ENCODE data around the gene GC. TPM values are rescaled to one million over a fixed set of nuclear protein-coding genes. Genes with fewer than 3 reads are reported as not detected.
"Not testable (repeated sequence)": the region's sequence is repeated elsewhere in the genome, so short reads cannot be mapped to it uniquely, and the experiment has no call there.

The GC gene
- total RNA-seq, 1 experiment from 2014 or later, result not detected

DNA sequence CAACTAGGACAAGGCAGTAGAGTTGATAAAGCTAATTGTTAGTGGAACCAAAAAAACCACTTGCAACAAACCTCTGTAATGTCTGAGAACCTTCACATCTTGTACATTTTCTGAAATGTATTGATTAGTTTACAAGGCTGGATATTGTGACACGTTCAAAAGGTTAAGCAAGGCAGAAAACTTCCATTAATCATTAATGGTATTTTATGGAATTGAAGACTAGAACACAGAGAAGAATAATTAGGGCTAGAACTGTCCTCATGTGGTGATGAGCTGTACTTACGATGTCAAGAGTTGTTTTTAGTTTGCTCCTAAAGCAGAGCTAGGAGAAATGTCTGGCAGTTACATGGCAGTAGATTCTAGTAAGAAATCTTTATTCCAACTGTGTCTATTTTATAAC lies 12.3 kb downstream of the GC start:
- DNase-seq (ENCODE audit: low spot score), result no peak
- in situ Hi-C loops (cut with HindIII; ENCODE audit: low sequenced_read_pairs), result no loop called here

DNA sequence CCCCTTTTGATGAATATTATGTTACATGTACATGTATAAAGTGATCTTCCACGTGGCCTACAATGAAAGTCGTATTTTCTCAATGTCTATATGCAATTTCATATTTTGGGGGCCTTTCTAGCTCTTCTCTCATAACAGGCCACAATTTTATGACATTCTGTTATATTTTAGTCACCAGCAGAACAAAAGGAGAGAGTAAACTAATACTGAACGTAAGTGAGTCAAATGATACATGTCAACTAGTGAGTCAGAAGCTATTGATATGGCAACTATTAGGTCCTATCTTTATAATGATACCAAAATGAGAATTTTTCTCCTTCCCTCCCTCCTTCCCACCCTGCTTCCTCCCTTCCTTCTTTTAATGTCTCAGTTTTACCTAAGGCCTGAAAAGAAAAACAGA lies 14.4 kb downstream of the GC start:
- in situ Hi-C loops (cut with HindIII; ENCODE audit: low sequenced_read_pairs), result no loop called here
- no peak for DNase-seq (ENCODE audit: low spot score)

DNA sequence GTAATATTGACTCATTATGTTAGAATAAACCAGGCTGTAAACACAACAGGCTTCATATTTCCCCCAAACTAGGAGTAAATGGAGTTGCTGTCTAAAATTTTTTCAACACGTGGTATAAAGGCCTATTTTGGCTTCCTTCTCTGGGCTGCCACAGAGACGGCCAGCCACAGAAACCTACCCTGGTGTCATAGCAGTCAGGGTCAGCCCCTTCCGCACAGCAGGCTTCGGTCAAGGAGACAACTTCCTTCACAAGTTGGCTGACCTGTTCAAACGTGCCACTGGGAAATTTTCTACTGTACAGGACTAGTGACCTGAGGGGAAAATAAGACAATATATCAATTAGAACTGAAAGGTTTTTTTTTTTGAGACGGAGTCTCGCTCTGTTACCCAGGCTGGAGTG lies 15.8 kb downstream of the GC start:
- in situ Hi-C loops (cut with HindIII; ENCODE audit: low sequenced_read_pairs), result no loop called here
- DNase-seq (ENCODE audit: low spot score), result no peak

DNA sequence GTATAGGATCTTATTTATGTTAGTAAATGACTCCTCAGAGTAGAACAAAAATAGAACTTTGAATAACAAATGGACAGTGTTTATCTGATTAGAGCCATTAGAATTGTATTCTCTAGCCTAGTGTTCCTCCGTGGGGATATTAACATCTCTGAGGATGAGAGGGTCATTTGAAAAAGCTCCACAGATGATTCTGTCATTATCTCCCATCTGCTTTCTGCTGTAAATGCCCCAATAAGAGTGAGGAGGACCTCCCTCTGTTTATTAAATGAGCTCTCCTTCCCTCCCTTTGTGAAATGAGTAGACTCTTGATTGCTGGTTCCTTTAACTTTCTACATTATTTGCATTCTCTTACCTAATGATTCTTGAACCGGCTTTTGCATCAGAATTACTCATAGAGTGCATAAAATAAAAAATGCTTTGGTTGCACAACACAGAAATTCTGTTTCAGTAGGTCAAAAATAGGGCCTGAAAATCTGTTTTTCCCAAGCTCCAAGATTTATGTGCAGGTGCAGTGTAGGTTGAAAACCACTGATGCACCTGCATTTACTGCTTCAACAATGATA lies 18.0 kb downstream of the GC start:
- in situ Hi-C loops (cut with HindIII; ENCODE audit: low sequenced_read_pairs), result no loop called here
- no peak for DNase-seq (ENCODE audit: low spot score)

DNA sequence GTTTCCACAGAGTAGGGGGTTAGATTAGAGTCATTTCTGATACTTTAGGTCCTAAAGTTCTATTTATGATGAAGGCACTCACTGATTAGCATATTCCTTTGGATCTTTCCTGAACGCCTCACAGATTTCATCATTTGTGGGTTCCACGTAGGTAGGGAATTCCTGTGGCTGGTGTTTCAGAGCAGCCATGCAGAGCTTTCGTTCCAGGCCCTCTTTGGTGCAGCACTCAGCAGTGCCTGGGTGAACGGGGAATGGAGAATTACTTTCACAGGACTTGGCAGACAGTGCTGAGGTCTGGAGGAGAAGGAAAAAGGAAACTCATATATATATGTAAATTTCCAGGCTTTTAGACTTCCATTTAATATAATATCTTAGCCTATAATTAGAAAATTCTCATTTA lies 18.5 kb downstream of the GC start:
- in situ Hi-C loops (cut with HindIII; ENCODE audit: low sequenced_read_pairs), result no loop called here
- DNase-seq (ENCODE audit: low spot score), result no peak

DNA sequence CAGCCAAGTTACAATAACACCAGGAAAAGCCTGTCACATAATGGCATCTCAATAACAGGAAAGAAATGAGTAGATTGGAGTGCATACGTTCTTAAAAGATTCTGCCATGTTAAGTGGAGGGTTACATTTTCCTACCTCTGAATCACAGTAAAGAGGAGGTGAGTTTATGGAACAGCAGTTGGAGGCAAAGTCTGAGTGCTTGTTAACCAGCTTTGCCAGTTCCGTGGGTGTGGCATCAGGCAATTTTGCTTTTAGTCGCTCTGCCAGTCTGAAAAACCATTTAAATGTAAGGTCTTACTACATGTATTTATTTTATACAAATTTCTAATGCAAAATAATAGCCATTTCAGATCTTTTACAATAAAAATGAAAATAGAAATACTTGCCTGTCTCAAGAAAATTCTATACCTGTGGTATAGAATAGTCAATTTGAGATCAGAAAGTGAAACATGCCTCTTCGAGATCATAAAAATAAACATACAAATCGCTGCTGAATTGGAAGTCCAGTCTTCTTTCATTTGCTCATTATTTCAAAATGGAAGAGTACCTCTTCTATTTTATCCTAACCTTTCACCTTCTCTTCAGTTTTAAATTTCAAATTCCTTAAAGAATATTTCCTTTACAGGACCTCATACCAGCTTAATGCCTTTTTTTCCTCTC lies 31.4 kb downstream of the GC start:
- in situ Hi-C loops (cut with HindIII; ENCODE audit: low sequenced_read_pairs), result no loop called here
- DNase-seq (ENCODE audit: low spot score), result no peak

DNA sequence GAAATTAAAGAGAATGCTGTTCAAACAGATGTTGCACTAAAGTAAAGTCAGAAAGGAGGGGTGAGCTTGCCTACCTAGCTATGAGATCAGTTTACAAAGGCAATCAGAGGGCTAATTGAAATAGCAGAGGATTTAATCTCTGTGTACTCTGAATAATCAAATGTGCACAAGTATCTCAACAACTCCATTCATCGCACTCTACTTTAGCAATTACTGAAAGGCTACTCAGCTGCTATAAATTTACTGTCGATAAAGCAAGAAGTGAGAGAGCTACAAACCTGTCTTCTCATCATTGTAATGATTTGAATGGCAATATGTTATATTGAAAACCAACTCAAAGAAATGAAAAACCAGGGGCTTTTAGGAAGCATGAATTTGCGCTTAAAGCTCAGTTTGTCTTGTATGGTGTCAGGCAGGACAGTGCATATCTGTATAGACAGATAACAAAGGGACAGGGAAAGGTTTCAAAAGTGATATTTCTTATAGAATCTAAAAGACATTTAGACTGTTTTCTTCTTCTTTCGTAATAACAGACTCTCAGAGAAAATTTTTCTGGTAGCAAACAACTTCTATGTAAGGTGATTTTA lies 34.8 kb downstream of the GC start:
- in situ Hi-C loops (cut with HindIII; ENCODE audit: low sequenced_read_pairs), result no loop called here
- DNase-seq (ENCODE audit: low spot score), result no peak

DNA sequence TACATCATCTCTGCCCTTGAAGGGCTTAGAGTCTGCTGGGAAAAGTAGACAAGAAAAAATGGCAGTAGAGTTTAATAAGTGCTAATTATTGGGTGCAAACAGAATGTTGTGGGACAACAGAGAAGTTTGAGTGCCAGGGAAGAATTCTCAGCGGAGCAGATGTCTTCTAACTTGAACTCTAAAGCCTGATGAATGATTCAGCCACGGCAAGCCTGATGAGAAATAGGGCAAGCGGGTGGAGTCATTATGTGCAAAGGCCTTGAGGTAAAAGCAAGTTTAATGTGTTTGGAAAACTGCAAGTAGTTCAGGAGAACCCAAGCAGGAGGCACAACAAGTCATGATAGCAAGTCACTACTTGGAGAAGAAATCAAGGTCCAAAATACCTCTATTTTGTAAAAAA lies 37.5 kb downstream of the GC start:
- DNase-seq (ENCODE audit: low spot score), result no peak
- in situ Hi-C loops (cut with HindIII; ENCODE audit: low sequenced_read_pairs), result no loop called here

DNA sequence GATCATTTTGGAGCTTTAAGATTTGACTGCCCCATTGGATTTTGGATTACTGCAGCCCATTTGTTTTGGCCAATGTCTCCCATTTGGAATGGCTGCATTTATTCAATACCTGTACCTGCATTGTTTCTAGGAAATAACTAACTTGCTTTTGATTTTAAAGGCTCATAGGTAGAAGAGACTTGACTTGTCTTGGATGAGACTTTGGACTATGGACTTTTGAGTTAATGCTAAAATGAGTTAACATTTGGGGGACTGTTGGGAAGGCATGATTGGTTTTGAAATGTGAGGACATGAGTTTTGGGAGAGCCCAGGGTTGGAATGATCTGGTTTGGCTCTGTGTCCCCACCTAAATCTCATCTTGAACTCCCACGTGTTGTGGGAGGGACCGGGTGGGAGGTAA lies 45.1 kb downstream of the GC start:
- in situ Hi-C loops (cut with HindIII; ENCODE audit: low sequenced_read_pairs); DNase-seq (ENCODE audit: low spot score): not testable (repeated sequence)

DNA sequence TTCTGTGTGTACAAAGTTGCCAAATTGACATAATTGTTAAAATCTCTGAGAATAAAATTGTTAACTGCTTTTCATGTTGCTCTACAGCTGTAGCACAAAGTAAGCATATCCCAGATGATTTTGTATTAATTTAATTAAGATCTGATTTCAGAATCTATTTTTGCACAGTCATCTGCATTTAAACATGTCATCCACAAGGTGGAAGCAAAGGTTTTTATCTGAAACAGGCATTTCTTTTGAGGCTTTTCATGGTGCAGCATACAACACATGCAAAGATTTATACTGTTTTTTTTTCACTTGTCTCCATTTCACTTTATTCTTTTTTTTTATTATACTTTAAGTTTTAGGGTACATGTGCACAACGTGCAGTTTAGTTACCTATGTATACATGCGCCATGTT lies 51.2 kb downstream of the GC start:
- DNase-seq (ENCODE audit: low spot score), result no peak
- in situ Hi-C loops (cut with HindIII; ENCODE audit: low sequenced_read_pairs), result no loop called here

DNA sequence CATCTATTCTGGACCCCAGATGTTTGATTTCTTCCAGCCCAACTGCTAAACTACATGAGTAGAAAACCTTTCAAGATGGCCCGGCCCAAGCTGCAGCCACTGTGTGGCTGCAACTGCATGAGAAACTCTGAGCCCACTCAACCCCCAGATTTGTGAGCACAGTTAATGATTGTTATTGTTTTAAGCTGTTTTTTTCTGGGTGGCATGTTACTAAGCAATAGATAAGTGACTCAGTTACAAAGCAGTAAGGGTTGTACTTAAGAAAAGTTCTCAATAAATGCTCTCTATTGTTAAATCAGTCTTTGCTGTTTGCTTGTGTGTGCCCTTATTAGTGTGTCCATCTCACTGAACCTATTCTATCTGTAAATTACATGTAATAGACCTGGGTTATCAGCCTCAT lies 51.8 kb downstream of the GC start:
- DNase-seq (ENCODE audit: low spot score), result no peak
- in situ Hi-C loops (cut with HindIII; ENCODE audit: low sequenced_read_pairs), result no loop called here

DNA sequence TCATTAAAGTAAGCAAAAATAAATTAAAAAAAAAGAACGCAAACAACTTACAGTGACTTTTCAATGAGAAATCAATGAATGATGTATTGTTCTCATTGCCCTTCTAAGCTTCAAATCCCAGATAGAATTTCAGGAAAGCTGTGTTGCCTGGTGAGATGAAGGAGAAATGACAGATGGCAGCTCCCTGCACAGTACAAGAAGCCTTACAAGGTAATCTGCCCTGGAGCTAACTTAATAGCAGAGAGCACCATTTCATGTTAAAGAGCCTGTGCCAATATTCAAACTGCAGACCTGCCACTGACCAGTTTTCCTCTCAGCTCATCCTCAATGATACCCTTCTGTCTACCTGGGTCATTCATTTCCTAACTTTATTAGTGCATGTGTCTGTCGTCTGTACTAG lies 54.0 kb downstream of the GC start:
- in situ Hi-C loops (cut with HindIII; ENCODE audit: low sequenced_read_pairs), result no loop called here

DNA sequence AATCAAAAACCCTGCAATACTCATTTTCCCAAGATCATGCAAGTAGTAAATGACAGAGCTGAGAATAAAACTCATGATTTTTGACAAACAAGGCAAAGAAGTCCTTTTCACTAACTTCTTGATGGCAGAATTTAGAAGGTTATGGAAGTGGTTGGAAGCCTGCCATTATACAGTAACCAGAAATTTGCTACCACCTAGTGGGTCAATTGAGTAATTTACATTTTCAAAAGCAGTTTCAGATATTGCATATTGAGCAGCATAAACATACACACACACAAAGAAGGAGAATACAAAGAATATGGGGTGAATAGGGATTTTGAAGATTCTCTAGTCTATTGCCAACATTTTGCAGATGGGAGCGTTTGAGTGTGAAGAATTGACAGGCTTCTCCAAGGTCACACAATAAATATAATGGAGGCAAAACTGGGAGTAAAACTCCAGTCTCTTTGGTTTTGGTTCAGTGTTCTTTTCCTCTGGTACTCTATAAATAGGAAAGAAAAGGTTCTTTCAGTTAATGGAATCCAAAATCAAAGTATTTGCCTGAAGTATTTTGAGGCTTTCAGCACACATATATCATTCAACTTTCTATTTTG lies 70.2 kb downstream of the GC start:
- in situ Hi-C loops (cut with HindIII; ENCODE audit: low sequenced_read_pairs), result no loop called here
- DNase-seq (ENCODE audit: low spot score), result peak; percentile 72

More for the DNA sequence above, 54.0 kb downstream of the GC start:
- DNase-seq (ENCODE audit: low spot score), result peak; percentile 66

DNA sequence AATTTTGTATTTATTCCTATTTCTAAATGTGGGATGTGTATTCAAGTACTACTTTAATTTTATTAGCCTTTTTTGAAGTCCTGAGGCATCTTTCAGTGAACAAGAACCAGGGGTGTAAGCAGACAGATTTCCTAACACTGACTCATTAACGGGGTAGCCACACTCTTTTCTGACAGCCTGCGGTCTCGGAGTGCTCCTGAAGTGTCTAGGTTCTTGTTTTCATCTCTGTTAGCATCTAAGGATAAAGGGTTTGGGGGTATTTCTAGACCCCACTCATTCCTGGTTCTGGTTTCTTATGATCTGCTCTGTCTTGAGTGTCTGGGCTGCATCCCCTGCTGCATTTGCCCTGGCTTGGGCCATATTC lies 71.9 kb downstream of the GC start:
- DNase-seq (ENCODE audit: low spot score), result no peak
- in situ Hi-C loops (cut with HindIII; ENCODE audit: low sequenced_read_pairs), result no loop called here

DNA sequence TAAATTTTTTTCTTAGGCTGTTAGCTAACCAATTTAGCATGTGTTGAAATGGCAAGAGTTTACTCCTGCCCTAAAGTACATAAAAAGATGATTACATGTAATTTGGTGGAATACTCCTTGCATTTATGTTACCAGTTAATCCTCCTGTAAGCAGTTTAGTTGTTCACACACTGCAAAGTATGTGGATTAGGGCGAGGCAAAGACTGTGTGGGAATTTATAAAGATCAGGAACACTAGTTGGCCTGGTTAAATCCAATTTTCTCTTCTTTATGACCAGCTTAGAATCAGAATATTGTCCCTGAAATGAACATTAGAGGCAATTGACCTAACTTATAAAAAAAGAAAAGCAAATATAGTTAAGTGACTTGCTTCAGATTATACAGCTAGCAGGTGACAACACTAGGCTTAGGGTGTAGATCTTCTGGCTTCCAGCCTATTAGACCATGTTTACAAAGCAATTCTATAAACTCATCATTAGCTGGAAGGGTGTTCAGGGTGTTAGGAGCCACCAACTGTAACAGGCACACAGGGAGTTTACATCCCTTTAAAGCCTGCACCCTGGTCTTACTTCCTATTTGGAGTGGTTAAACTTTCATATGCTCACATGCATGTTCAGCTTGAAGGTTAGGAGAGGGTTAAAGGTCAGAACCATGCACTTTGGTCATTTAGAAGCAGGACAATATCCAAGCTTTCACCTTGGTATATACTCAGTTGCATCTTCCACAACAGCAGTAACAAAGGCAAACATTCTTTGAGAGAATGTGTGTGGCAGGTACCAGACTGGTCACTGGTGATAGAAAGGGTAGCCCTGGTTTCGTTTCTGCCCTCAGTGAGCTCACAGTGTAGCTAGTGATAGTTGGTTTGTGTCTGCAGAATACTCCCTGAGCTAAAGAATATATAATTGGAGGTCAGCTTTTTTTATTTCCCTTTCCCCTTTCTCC lies 72.6 kb downstream of the GC start:
- no peak for DNase-seq (ENCODE audit: low spot score)
- in situ Hi-C loops (cut with HindIII; ENCODE audit: low sequenced_read_pairs), result no loop called here

DNA sequence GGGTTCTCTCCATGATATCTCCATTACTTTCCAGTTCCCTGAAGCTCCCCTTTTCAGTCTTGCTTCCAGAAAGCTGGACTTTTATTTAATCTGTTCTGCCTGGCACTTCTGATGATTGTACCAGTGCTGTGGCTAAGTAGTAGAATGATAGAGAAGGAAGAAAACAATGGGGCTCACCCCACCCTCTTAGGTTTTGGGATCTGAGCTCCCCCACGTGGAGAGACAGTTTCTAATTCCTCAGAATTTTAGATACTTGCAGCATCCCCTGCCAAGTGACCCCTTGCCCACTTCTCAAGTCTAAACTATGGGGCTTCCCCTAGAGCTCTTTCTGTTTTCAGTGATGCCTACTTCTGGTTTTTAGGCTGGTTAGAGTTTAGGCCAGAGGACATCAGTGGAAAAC lies 73.9 kb downstream of the GC start:
- in situ Hi-C loops (cut with HindIII; ENCODE audit: low sequenced_read_pairs), result no loop called here
- no peak for DNase-seq (ENCODE audit: low spot score)

DNA sequence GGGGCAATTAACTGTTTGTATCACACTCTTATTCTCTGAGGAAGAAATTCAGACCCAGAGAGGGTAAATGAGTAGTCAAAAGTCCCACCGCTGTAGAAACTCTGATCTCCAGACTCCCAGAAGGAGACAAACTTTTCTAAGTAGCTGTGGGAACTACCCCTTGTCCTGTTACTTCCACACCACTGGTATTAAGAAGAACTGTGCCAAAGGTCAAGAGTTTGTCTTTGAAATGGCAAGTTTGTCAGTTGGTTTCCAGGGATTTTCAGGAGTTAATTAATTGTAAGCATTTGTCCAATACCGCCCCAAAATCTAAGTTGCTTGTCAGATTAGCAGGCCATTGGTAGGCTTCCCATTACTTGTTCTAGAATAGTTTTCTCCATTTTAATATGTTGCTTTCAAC lies 85.7 kb downstream of the GC start:
- no peak for DNase-seq (ENCODE audit: low spot score)
- in situ Hi-C loops (cut with HindIII; ENCODE audit: low sequenced_read_pairs), result no loop called here

DNA sequence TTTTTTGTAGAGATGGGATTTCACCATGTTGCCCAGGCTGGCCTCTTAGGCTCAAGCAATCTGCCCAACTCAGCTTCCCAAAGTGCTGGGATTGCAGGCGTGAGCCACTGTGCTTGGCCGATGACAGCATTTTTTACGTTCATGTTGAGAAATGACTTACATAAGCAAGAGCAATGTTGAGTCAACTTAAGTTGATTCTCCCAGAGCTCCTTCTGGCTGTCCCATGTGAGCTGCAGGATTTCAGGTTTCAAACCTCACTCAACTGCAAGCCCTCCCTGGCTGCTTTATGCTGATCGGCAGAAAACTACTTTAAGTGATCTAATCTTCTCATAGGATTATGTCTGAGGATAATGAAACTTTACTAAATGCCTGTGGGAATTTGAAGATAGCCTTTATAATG lies 86.8 kb downstream of the GC start:
- in situ Hi-C loops (cut with HindIII; ENCODE audit: low sequenced_read_pairs), result no loop called here
- no peak for DNase-seq (ENCODE audit: low spot score)

DNA sequence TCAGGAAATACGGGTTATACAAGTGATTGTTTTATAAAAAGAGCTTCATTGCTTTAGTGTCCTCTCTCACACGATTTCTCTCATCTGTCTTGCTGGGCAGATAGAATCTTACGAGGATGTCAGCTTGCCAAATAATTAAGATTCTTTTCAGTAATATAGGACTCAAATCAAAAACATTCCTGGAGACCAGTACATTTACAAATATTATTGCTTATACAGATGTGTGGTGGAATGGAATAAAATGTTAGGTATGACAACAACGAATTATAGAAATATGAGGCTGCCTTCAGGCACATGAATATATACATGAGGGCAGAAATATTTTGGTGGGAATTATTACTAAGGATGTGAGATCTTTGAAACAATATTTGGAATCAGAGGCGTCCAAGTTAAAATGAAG lies 88.9 kb downstream of the GC start:
- DNase-seq (ENCODE audit: low spot score), result no peak
- in situ Hi-C loops (cut with HindIII; ENCODE audit: low sequenced_read_pairs), result no loop called here

DNA sequence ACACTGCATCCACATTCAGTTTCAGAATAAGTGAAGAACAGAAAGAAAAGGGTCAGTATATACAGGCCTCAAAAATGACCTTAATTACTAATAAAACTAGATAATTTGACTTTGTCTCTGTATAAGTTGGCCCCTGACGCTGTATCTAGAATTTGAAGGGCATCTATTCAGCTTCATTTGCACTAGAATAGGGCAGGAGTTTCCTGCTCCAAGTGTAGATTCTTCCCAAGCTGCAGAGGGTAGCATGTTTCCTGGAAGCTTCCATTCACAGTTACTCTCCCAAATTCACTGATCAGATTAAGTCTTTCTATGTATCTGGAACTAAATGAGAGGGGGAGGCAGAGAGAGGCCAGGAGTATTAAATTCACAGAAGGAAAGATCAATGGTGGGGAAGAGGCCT lies 90.9 kb downstream of the GC start:
- no peak for DNase-seq (ENCODE audit: low spot score)
- in situ Hi-C loops (cut with HindIII; ENCODE audit: low sequenced_read_pairs), result no loop called here
